HepG2 (cell line): ENCODE measurements around the gene EFCAB8. TPM values are rescaled to one million over a fixed set of nuclear protein-coding genes. Genes with fewer than 3 reads are reported as not detected.

ENCODE experiments used
- ATAC-seq: fragments of 200-7000 bp; cut with Tn5 transposase; 3 replicates; pipeline ENCODE4 v1.9.1; 2020; ENCODE audit warnings: mild to moderate bottlenecking, moderate library complexity
- BruUV-seq: library from RNA; stranded (reverse); fragments of 400-500 nt; replicated peaks from 2 replicates; lab custom pipeline; 2021; lab: Mats Ljungman, UMichigan
- CTCF ChIA-PET: fragments of 300-600 bp; formaldehyde crosslinking; extraction: SDS; loops from one replicate; lab custom pipeline; 2021; ENCODE audit warnings: low total read pairs, inconsistent platforms, low intra/inter-chr PET ratio; lab: Yijun Ruan, JAX
- POLR2A ChIA-PET: fragments of 350-600 bp; sonication (Branson Sonifier 250); formaldehyde crosslinking; loops from one replicate; lab custom pipeline; 2020; ENCODE audit warnings: antibody characterized with exemption, inconsistent platforms; lab: Yijun Ruan, JAX
- DNase-seq: peaks from one replicate; pipeline ENCODE4 v3.0.0-alpha.2; 2015; ENCODE audit warnings: low spot score
- FAIRE-seq: peaks from 3 replicates; lab custom pipeline; 2011; peaks lifted over from hg19 to GRCh38; lab: Jason Lieb, UNC
- H2AFZ ChIP-seq: one replicate; pipeline ENCODE4 v1.6.1; 2011; ENCODE audit warnings: low read length, inconsistent platforms
- H3K27ac ChIP-seq: fragments of 300-600 bp; 3 replicates; pipeline ENCODE4 v1.8.0; 2011; ENCODE audit warnings: mixed run types, mild to moderate bottlenecking, mixed read lengths, low read length, inconsistent platforms; ENCODE audit not compliant: insufficient read depth; ENCODE audit errors: extremely low read length
- H3K27me3 ChIP-seq, 2 experiments: fragments of 200-600 bp in 1 of 2; 2 replicates in 1 of 2; 3 replicates in 1 of 2; pipeline versions ENCODE4 v1.6.0 to v1.8.0; 2011; ENCODE audit warnings: low read length in 2 of 2, mild to moderate bottlenecking in 2 of 2, moderate library complexity in 2 of 2, inconsistent platforms in 1 of 2; ENCODE audit not compliant: insufficient read depth in 2 of 2, control insufficient read depth in 1 of 2
- H3K36me3 ChIP-seq, 2 experiments: fragments of 200-600 bp in 1 of 2; replicated peaks in 1 of 2; 2 replicates in 1 of 2; 3 replicates in 1 of 2; pipeline versions ENCODE4 v1.5.1 to v1.8.0; 2011; ENCODE audit warnings: low read length in 2 of 2, inconsistent platforms in 1 of 2; ENCODE audit not compliant: insufficient read depth in 2 of 2, control insufficient read depth in 1 of 2
- H3K4me1 ChIP-seq: 2 replicates; pipeline ENCODE4 v1.5.1; 2012; ENCODE audit warnings: low read length, inconsistent platforms; ENCODE audit not compliant: insufficient read depth
- H3K4me2 ChIP-seq: 2 replicates; pipeline ENCODE4 v1.6.0; 2011; ENCODE audit warnings: low read depth, low read length, inconsistent platforms
- H3K4me3 ChIP-seq, 3 experiments: fragments of 200-600 bp in 1 of 3; sonication (generic), shearing (Covaris generic) in 1 of 3; replicated peaks in 1 of 3; 2 replicates each; pipeline ENCODE4 v1.5.1; 2011 to 2016; ENCODE audit warnings: low read length in 3 of 3, inconsistent platforms in 2 of 3, low read depth in 2 of 3, mild to moderate bottlenecking in 2 of 3, control low read depth in 1 of 3, mixed read lengths in 1 of 3; ENCODE audit not compliant: insufficient read depth in 1 of 3
- H3K79me2 ChIP-seq: one replicate; pipeline ENCODE4 v1.6.1; 2011; ENCODE audit warnings: low read length, inconsistent platforms; ENCODE audit not compliant: insufficient read depth
- H3K9ac ChIP-seq: 2 replicates; pipeline ENCODE4 v1.6.0; 2011; ENCODE audit warnings: mild to moderate bottlenecking, low read depth, low read length, inconsistent platforms; ENCODE audit not compliant: insufficient read depth
- H3K9me3 ChIP-seq: 2 replicates; pipeline ENCODE4 v1.5.1; 2012; ENCODE audit warnings: mild to moderate bottlenecking, low read length
- H4K20me1 ChIP-seq: 2 replicates; pipeline ENCODE4 v1.6.0; 2011; ENCODE audit warnings: inconsistent platforms, mild to moderate bottlenecking, low read length, moderate library complexity; ENCODE audit not compliant: insufficient read depth
- ARID4A ChIP-seq: sonication (generic); formaldehyde crosslinking; IDR thresholded peaks from 2 replicates; pipeline ENCODE4 v1.5.0; 2020; ENCODE audit warnings: mild to moderate bottlenecking, missing genetic modification reagents, borderline replicate concordance
- CBFB ChIP-seq: sonication (generic); formaldehyde crosslinking; IDR thresholded peaks from 2 replicates; pipeline ENCODE4 v1.4.0; 2020; ENCODE audit warnings: missing genetic modification reagents
- IRF9 ChIP-seq: sonication (generic); formaldehyde crosslinking; IDR thresholded peaks from 2 replicates; pipeline ENCODE4 v1.8.0; 2022; ENCODE audit warnings: missing genetic modification reagents, mild to moderate bottlenecking, borderline replicate concordance
- KDM2A ChIP-seq: sonication (generic); formaldehyde crosslinking; IDR thresholded peaks from 2 replicates; pipeline ENCODE4 v1.4.0; 2020; ENCODE audit warnings: low read depth, missing genetic modification reagents, borderline replicate concordance
- ZNF121 ChIP-seq: sonication (generic); formaldehyde crosslinking; IDR thresholded peaks from 2 replicates; pipeline ENCODE4 v1.5.0; 2020; ENCODE audit warnings: mild to moderate bottlenecking, missing genetic modification reagents
- ZNF232 ChIP-seq: sonication (generic); formaldehyde crosslinking; IDR thresholded peaks from 2 replicates; pipeline ENCODE4 v1.4.0; 2020; ENCODE audit warnings: missing genetic modification reagents, borderline replicate concordance
- ZNF572 ChIP-seq: sonication (generic); formaldehyde crosslinking; IDR thresholded peaks from 2 replicates; pipeline ENCODE4 v1.5.1; 2020; ENCODE audit warnings: mild to moderate bottlenecking, missing genetic modification reagents
- ZSCAN31 ChIP-seq: sonication (generic); formaldehyde crosslinking; IDR thresholded peaks from 2 replicates; pipeline ENCODE4 v1.5.0; 2020; ENCODE audit warnings: low read depth, mild to moderate bottlenecking, missing genetic modification reagents
- WGBS: methylation state at CpG from one replicate; pipeline ENCODE4 v1.1.6; 2017; ENCODE audit warnings: low lambda C conversion rate; 5-methylcytosine and 5-hydroxymethylcytosine counted together
- in situ Hi-C: cut with HindIII; loops from 2 replicates; pipeline ENCODE4 v1.10.0; 2017; ENCODE audit warnings: low pct_unique_long_range_greater_than_20kb; ENCODE audit not compliant: extremely low pct_ligation_motif_present
- intact Hi-C: fragments of 100-400 bp; cut with micrococcal nuclease; formaldehyde crosslinking; loops from one replicate; pipeline ENCODE4 v1.10.0; 2022; ENCODE audit not compliant: unreplicated experiment
- polyA plus RNA-seq, 8 experiments: library from polyadenylated mRNA; depleted of rRNA in 3 of 8; stranded (reverse) in 7 of 8; unstranded in 1 of 8; fragments of >200 nt; fragmentation: Illumina TruSeq in 4 of 8; extraction: Trizol in 4 of 8; gene quantifications; 2 replicates each; pipeline versions ENCODE4 v1.2.1 to v1.2.3, GENCODE V29; 2011 to 2016; ENCODE audit warnings: low read depth in 4 of 8, missing spikeins in 1 of 8, mixed read lengths in 1 of 8; ENCODE audit not compliant: insufficient read depth in 1 of 8
- total RNA-seq, 5 experiments: library from RNA; depleted of rRNA; stranded (reverse); fragments of >200 nt; fragmentation: Illumina TruSeq; extraction: Trizol; gene quantifications; 2 replicates each; pipeline ENCODE4 v1.2.3, GENCODE V29; 2016; ENCODE audit warnings: low read depth in 1 of 5

EFCAB8 gene
- total and polyA plus RNA-seq, 2 of the 13 experiments (the other 11 are each of a cell fraction or from before 2014, with no cell fraction given), result 0.15 to 0.22 TPM

- TF ChIP-seq ZNF572 (CRISPR knock-in tag) (0 out of 2 replicates have a peak, but pooled peaks have one; percentile 31), CBFB (CRISPR knock-in tag) (no peak), KDM2A (peak; percentile 62; the same call in 1 of the 2 replicates), IRF9 (CRISPR knock-in tag) (0 out of 2 replicates have a peak, but pooled peaks have one; percentile 41), ZSCAN31 (CRISPR knock-in tag) (no peak)
Measured at GRCh38 chr20:32894026-32894483, 35.3 kb downstream of the EFCAB8 start (continued).

GRCh38 chr20:32894711-32895355, 36.1 kb downstream of the EFCAB8 start:
- BruUV-seq, result no TSS peak
- Histone ChIP-seq H4K20me1 (no peaks in the 10 kb centered on the region), H3K9me3 (no peaks in the 10 kb centered on the region), H3K4me2 (no peak overlapping the region), H3K9ac (no peak overlapping the region), H3K27ac (no peak overlapping the region), H3K4me1 (peaks cover 4% of the 10 kb centered on the region; the same call in 1 of the 2 replicates), H3K4me3 (no peak overlapping the region), H3K36me3 (no peaks in the 10 kb centered on the region), H3K79me2 (no peaks in the 10 kb centered on the region), H3K27me3 (peaks cover 5 to 39% of the 10 kb centered on the region in 2 experiments; a peak in 3 of 5 replicates), H2AFZ (no peak overlapping the region)
- ATAC-seq (no peak), DNase-seq (no peak), FAIRE-seq (peak; percentile 34)
- WGBS, result 68% methylated on average over 9 of the region's 9 CpGs
- CTCF ChIA-PET, result interaction anchor here (3.3 kb wide), 1 partner anchor 105 kb away, joined by 20 read pairs; no protein-coding TSS in a partner anchor
- POLR2A ChIA-PET, result no interaction called here
- TF ChIP-seq ZNF121 (CRISPR knock-in tag) (no peak), ARID4A (peak; percentile 15; the same call in 1 of the 2 replicates), ZNF232 (CRISPR knock-in tag) (no peak)
- in situ Hi-C loops (loop anchor here (5.0 kb wide), 1 partner anchor 103 kb away; no protein-coding TSS in a partner anchor), intact Hi-C loops (loop anchor here (1.0 kb wide), 1 partner anchor 105 kb away; no protein-coding TSS in a partner anchor)
